GM12801 (cell line): ENCODE results near the gene LAMB3.

Experiments
- TF ChIP-seq, protein P1 (sequence below): IDR thresholded peaks from one replicate; pipeline ENCODE4 v1.5.1; 2011; ENCODE audit warnings: control low read depth; ENCODE audit not compliant: insufficient read length; ENCODE audit errors: extremely low read depth

Gene LAMB3

DNA sequence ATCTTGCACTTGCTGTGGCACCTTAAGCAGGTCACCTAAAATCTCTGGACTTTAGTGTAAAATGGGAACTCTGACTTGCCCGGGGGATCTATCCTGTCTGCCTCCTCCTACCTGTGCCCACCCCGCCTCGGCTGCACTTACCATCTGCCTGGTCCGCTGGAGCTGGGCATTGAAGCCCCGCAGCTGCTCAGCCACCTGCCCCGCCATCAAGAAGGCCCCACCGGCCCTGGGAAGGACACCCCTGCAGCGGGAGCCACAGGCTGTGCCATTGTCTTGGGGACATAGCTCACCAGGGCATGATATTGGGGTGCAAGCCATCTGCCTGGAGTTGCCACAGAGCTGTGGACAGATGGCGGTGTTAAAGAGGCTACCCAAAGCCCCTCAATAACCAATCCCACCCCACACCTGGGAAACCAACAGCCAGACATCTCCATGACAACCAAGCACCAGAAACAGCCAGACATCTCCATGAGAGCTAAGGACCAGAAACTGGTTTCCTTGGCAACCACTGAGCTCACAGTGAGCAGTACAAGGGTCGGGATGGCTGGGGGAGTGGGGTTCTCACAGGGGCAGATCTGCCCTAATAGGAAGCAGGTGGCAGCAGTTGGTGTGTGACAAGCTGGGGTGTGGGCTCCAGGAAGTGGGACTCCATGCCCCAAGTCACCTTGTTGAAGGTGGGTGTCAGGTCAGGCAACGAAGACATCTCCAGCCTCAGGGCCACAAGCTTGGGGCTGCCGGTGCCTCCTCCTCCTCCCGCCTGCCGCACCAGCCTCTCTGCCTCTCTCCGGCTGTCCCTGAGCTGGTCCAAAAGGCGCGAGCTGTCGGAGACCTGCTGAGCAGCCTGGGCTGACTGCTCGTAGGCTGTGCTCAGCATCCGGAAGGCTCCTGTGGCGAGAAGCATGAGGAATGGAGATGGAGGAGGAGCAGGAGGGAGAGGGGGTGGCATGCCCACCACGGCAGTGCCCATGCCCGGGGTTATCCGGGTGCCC lies 29.1 kb downstream of the LAMB3 start:
- TF ChIP-seq, protein P1, sequence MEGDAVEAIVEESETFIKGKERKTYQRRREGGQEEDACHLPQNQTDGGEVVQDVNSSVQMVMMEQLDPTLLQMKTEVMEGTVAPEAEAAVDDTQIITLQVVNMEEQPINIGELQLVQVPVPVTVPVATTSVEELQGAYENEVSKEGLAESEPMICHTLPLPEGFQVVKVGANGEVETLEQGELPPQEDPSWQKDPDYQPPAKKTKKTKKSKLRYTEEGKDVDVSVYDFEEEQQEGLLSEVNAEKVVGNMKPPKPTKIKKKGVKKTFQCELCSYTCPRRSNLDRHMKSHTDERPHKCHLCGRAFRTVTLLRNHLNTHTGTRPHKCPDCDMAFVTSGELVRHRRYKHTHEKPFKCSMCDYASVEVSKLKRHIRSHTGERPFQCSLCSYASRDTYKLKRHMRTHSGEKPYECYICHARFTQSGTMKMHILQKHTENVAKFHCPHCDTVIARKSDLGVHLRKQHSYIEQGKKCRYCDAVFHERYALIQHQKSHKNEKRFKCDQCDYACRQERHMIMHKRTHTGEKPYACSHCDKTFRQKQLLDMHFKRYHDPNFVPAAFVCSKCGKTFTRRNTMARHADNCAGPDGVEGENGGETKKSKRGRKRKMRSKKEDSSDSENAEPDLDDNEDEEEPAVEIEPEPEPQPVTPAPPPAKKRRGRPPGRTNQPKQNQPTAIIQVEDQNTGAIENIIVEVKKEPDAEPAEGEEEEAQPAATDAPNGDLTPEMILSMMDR: no peak

DNA sequence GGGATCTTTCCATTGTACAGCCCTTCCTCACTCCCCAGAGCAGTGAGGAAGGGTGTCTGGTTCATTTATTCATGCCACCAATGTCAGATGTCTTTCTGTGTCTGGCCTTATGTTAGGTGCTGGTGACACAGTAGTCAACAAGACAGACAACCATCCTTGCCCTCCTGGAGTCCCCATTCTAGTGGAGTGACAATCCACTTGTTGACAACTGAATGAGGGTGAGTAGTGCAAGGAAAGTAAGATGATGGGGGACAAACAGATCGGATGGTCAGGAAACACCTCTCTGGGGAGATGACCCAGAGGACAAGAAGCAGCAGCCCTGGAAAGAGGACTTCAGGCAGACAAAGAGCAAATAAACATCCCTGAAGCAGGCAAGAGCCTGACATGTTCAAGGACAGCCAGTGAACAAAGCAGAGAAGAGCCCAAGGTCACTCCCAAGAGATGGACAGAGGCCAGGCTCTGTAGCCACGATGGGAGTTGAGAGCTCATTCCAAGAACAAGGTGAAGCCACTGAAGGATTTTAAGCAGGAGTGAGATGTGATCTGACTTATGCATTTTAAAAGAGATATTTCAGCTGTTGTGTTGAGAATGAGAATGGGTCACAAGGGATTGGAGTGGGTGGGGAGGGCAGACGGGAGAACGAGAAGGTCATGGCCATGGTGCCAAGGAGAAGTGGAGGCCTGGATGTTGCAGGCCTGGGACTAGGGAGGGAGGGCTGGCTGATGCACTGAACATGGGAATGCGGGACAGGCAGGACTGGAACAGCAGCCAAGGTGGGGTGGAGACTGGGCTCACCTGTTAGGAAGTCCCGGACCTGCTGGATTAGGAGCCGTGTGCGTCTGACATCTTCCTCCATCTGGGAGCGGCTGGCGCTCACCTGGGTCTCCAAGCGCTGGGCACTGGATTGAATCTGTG lies 30.2 kb downstream of the LAMB3 start:
- TF ChIP-seq, protein P1: no peak

DNA sequence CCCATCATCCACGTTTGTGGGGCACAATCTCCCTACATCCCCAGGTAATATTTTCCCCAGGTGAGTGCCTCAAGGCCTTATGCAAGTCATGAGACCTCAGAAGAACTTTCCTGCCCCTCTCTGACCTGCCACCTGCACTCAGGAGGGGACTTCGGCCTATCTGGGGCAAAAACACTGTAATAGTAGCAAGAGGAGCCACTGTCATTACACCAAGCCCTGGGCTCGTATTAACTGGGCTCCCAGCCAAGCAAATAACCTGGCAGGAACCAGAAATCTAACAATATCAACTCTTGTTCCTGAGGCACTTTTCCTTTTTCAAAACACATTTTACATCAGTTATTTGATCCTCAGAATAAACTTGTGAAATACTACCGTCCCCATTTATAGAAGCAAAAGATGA lies 30.9 kb downstream of the LAMB3 start:
- TF ChIP-seq, protein P1: no peak

DNA sequence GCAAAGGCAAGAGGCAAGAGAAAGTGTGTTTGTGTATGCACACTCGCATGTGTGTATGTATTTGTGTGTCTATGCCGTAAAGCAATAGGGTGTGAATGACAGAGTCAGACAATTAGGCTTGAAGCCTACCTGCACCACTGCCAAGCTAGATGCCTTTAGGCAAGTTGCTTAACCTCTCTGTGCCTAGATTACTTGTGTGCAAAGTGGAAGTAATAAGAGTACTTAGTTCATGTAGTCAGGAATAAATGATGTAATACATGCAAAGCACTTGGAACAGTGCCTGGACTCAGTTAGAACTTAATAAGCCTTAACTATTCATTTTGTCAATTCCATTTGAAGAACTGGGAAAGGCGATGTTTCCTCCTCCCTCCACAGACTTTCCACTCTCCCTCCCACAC lies 31.7 kb downstream of the LAMB3 start:
- TF ChIP-seq, protein P1: no peak

DNA sequence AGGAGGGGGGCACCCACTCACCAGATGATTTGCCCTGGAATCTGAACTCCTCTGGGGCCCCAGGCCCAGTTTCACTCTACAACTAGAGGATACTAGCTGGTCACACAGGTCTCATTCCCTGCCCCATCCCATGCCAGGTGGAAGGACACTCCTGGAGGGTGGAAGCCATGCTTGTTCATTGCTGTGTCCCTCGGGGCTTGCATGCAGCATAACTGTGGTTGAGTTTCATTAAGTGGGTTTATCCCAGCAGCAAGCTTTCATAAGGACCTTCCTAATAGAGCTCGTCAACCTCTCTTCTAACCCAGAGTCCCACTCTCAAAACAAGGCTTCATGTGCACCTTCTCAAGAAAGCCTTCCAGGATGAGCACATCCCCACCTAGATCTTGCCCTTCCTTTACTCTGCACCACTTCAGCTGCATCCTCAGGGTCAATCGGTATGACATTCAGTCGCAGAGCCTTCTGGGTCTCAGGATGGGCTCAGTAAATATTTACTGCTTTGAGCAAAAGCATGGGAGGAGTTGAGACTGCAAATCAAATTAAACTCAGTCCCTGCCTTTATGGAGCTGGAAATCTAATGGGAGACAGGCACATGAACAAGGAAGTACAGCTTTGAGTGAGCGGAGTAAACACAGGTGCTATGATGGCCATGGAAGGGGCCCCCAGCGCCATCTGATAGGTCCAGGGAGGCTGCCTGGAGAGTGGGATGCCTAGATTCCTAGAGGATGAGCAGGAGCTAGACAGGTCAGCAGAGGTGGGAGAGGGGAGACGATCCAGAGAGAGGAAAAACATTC lies 32.3 kb downstream of the LAMB3 start:
- TF ChIP-seq, protein P1: no peak

DNA sequence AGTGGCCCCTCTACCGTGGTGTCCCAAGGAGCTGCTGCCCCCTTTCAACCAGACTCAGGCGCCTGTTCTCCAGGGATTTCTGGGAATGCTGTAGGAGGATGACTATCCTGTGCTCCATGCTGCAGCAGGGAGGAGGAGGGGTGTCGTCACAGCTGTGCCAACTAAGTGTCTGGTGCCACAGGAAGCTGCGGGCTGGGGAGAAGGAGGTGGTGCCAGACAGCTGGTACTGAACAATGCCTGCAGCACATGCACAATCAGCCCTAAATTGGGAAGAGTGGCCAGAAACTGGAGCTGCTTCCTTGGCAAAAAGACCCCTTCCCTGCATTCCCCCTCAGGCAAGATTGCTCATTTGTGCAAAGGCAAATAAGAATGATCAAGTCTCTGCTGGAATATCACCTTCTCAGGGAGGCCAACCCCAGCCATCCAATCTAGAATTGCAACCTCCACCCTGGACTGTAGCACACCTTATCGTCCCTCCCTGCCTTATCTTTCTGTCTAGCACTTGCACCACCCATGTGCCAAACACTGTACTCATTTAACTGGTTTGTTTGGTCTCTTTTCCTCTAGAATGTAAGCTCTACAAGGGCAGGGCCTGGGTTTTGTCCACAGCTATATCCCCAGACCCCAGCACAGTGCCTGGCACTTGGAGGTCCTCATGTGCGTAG lies 33.3 kb downstream of the LAMB3 start:
- TF ChIP-seq, protein P1: no peak
